Activated B cell treated with CpG ODN at 0.5 μM for 24 hours (primary cell): ENCODE results near the gene POU5F1. TPM values are rescaled to one million over a fixed set of nuclear protein-coding genes. Genes with fewer than 3 reads are reported as not detected.
A peak's percentile ranks its signal among the peaks of the same experiment; 100 is the strongest.
"Not testable (repeated sequence)": the region's sequence is repeated elsewhere in the genome, so short reads cannot be mapped to it uniquely, and the experiment has no call there.

ENCODE experiments used
- ATAC-seq: fragments of 200-7000 bp; cut with Tn5 transposase; one replicate; pipeline ENCODE4 v1.10.0; 2021; ENCODE audit warnings: low read depth, mild to moderate bottlenecking, moderate library complexity
- CTCF ChIA-PET: fragments of 350-600 bp; sonication (Branson Sonifier 250); formaldehyde crosslinking; loops from one replicate; lab custom pipeline; 2021; ENCODE audit warnings: antibody characterized with exemption; lab: Charles Lee
- POLR2A ChIA-PET: fragments of 350-600 bp; sonication (Branson Sonifier 250); formaldehyde crosslinking; loops from one replicate; lab custom pipeline; 2021; ENCODE audit warnings: antibody characterized with exemption; lab: Charles Lee
- DNase-seq: peaks from one replicate; pipeline ENCODE4 v3.0.0; 2022
- H3K27ac Mint-ChIP-seq: one replicate; pipeline ENCODE4 v1.8.0; 2020; ENCODE audit warnings: mixed read lengths
- H3K27me3 Mint-ChIP-seq: one replicate; pipeline ENCODE4 v1.8.0; 2021; ENCODE audit warnings: mixed read lengths
- H3K36me3 Mint-ChIP-seq: one replicate; pipeline ENCODE4 v1.8.0; 2021; ENCODE audit warnings: low read depth, mixed read lengths
- H3K4me1 Mint-ChIP-seq: one replicate; pipeline ENCODE4 v1.8.0; 2021; ENCODE audit warnings: mixed read lengths
- H3K4me3 Mint-ChIP-seq: one replicate; pipeline ENCODE4 v1.8.0; 2020; ENCODE audit warnings: mild to moderate bottlenecking, mixed read lengths
- H3K9me3 Mint-ChIP-seq: one replicate; pipeline ENCODE4 v1.8.0; 2020; ENCODE audit warnings: mixed read lengths
- intact Hi-C: fragments of 100-400 bp; cut with micrococcal nuclease; formaldehyde crosslinking; loops from one replicate; pipeline ENCODE4 v1.15.1; 2024
- total RNA-seq: library from RNA; stranded (reverse); gene quantifications from 2 replicates; pipeline ENCODE4 v1.2.3, GENCODE V29; 2022
- TF ChIP-seq, protein P1 (sequence below): fragments of 200-600 bp; IDR thresholded peaks from one replicate; pipeline ENCODE4 v1.8.0; 2022; ENCODE audit warnings: antibody characterized with exemption, mild to moderate bottlenecking

Gene POU5F1
- 2.3 and 4.7 TPM in 2 replicates for total RNA-seq

DNA sequence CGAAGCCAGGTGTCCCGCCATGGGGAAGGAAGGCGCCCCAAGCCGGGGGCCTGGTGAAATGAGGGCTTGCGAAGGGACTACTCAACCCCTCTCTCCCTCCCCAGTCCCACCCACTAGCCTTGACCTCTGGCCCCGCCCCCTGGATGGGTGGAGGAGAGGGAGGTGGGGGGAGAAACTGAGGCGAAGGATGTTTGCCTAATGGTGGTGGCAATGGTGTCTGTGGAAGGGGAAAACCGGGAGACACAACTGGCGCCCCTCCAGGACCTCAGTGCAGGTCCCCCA is at the start of gene POU5F1:
POU5F1 (minus strand) TSS at position 83 of the 282 bp plus-strand sequence; CDS start at position 21, 62 bp downstream.
- CTCF ChIA-PET, result no interaction called here
- no peak within 1 kb of the TSS for H3K27ac Mint-ChIP-seq
- POLR2A ChIA-PET, result no interaction called here
- peaks cover 3% of the 10 kb centered on the region for H3K4me1 Mint-ChIP-seq
- intact Hi-C loops, result no loop called here
- no peaks in the 10 kb centered on the region for H3K9me3 Mint-ChIP-seq
- ATAC-seq (no peak), DNase-seq (no peak)
- TF ChIP-seq, protein P1, sequence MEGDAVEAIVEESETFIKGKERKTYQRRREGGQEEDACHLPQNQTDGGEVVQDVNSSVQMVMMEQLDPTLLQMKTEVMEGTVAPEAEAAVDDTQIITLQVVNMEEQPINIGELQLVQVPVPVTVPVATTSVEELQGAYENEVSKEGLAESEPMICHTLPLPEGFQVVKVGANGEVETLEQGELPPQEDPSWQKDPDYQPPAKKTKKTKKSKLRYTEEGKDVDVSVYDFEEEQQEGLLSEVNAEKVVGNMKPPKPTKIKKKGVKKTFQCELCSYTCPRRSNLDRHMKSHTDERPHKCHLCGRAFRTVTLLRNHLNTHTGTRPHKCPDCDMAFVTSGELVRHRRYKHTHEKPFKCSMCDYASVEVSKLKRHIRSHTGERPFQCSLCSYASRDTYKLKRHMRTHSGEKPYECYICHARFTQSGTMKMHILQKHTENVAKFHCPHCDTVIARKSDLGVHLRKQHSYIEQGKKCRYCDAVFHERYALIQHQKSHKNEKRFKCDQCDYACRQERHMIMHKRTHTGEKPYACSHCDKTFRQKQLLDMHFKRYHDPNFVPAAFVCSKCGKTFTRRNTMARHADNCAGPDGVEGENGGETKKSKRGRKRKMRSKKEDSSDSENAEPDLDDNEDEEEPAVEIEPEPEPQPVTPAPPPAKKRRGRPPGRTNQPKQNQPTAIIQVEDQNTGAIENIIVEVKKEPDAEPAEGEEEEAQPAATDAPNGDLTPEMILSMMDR, result no peak
- H3K36me3 Mint-ChIP-seq, result no peaks in the 10 kb centered on the region
- no peak within 1 kb of the TSS for H3K4me3 Mint-ChIP-seq
- no peaks in the 10 kb centered on the region for H3K27me3 Mint-ChIP-seq

GRCh38 chr6:31216208-31216898 is 45.9 kb upstream of the POU5F1 start:
- peaks cover 11% of the 10 kb centered on the region for H3K4me1 Mint-ChIP-seq
- peaks cover 20% of the 10 kb centered on the region for H3K9me3 Mint-ChIP-seq
- no peak overlapping the region for H3K4me3 Mint-ChIP-seq
- intact Hi-C loops, result no loop called here
- no peak for DNase-seq
- no peaks in the 10 kb centered on the region for H3K27me3 Mint-ChIP-seq
- TF ChIP-seq, protein P1, result no peak
- ChIA-PET CTCF (no interaction called here), POLR2A (interaction anchor here (0.7 kb wide), 2 partner anchors 20 to 254 kb away, joined by 3 read pairs; no protein-coding TSS in a partner anchor)
- peak; percentile 7 for ATAC-seq
- peaks cover 7% of the 10 kb centered on the region for H3K36me3 Mint-ChIP-seq
- peak overlapping the region; percentile 70 for H3K27ac Mint-ChIP-seq

- ATAC-seq, intact Hi-C loops: not testable (repeated sequence)
- peaks cover 11% of the 10 kb centered on the region for H3K4me1 Mint-ChIP-seq
These were observed 44.7 kb upstream of the POU5F1 start for GRCh38 chr6:31215216-31215615.

GRCh38 chr6:31214516-31214915 is 44.0 kb upstream of the POU5F1 start:
- intact Hi-C loops, result no loop called here

More at GRCh38 chr6:31215216-31215615, 44.7 kb upstream of the POU5F1 start:
- H3K9me3 Mint-ChIP-seq, result peaks cover 20% of the 10 kb centered on the region
- H3K36me3 Mint-ChIP-seq, H3K4me3 Mint-ChIP-seq, H3K27me3 Mint-ChIP-seq, H3K27ac Mint-ChIP-seq, DNase-seq, CTCF ChIA-PET: not testable (repeated sequence)
- POLR2A ChIA-PET, result interaction anchor here (0.6 kb wide), 1 partner anchor 279 kb away, joined by 3 read pairs; no protein-coding TSS in a partner anchor

GRCh38 chr6:31210741-31211532 is 40.5 kb upstream of the POU5F1 start:
- peaks cover 10% of the 10 kb centered on the region for H3K4me1 Mint-ChIP-seq
- H3K36me3 Mint-ChIP-seq, result no peaks in the 10 kb centered on the region
- CTCF ChIA-PET, result interaction anchor here (0.6 to 2.0 kb wide), 2 partner anchors 19 to 155 kb away, joined by 3 to 4 read pairs; no protein-coding TSS in a partner anchor
- H3K27me3 Mint-ChIP-seq, result no peaks in the 10 kb centered on the region
- DNase-seq, result no peak
- H3K4me3 Mint-ChIP-seq, result no peak overlapping the region
- ATAC-seq, result no peak
- no peak overlapping the region for H3K27ac Mint-ChIP-seq
- TF ChIP-seq, protein P1, result no peak
- peaks cover 8% of the 10 kb centered on the region for H3K9me3 Mint-ChIP-seq
- POLR2A ChIA-PET, result interaction anchor here (0.5 to 0.7 kb wide), 3 partner anchors 9 to 39 kb away, joined by 4 to 6 read pairs (median 5); no protein-coding TSS in a partner anchor
- intact Hi-C loops, result no loop called here

More at GRCh38 chr6:31214516-31214915, 44.0 kb upstream of the POU5F1 start:
- H3K36me3 Mint-ChIP-seq, result peaks cover 7% of the 10 kb centered on the region
- peaks cover 11% of the 10 kb centered on the region for H3K4me1 Mint-ChIP-seq
- DNase-seq, result no peak
- TF ChIP-seq, protein P1, result no peak
- ChIA-PET CTCF (no interaction called here), POLR2A (no interaction called here)
- no peak overlapping the region for H3K4me3 Mint-ChIP-seq
- no peaks in the 10 kb centered on the region for H3K27me3 Mint-ChIP-seq
- no peak overlapping the region for H3K27ac Mint-ChIP-seq
- H3K9me3 Mint-ChIP-seq, result peaks cover 20% of the 10 kb centered on the region
- no peak for ATAC-seq
